Ascending aorta (tissue), 2 donors: ENCODE results near the gene CDY1B. TPM values are rescaled to one million over a fixed set of nuclear protein-coding genes. Genes with fewer than 3 reads are reported as not detected.
"Not testable (repeated sequence)": the region's sequence is repeated elsewhere in the genome, so short reads cannot be mapped to it uniquely, and the experiment has no call there.

Experiments used
- DNase-seq, 2 donors: peaks; one replicate each; pipeline ENCODE4 v3.0.0-alpha.2; 2019; ENCODE audit warnings: low spot score in 2 of 2
- H3K27ac ChIP-seq, 2 donors: fragments of 200-600 bp; sonication (generic); one replicate each; pipeline ENCODE4 v1.5.1; 2016 to 2017; ENCODE audit warnings: mild to moderate bottlenecking in 1 of 2
- H3K27me3 ChIP-seq: fragments of 200-600 bp; sonication (generic); one replicate; pipeline ENCODE4 v1.5.1; 2017
- H3K36me3 ChIP-seq, 2 donors: fragments of 200-600 bp; sonication (generic); one replicate each; pipeline ENCODE4 v1.5.1; 2016
- H3K4me1 ChIP-seq, 2 donors: fragments of 200-600 bp; sonication (generic); one replicate each; pipeline ENCODE4 v1.5.1; 2016 to 2017; ENCODE audit warnings: mild to moderate bottlenecking in 1 of 2
- H3K4me3 ChIP-seq, 2 donors: fragments of 200-600 bp; sonication (generic); one replicate each; pipeline ENCODE4 v1.5.1; 2016 to 2017; ENCODE audit warnings: mild to moderate bottlenecking in 1 of 2
- H3K9me3 ChIP-seq, 2 donors: fragments of 200-600 bp; sonication (generic); one replicate each; pipeline ENCODE4 v1.5.1; 2016
- intact Hi-C: fragments of 100-400 bp; cut with DNase I; formaldehyde crosslinking; loops from one replicate; pipeline ENCODE4 v1.15.1; 2023
- total RNA-seq: library from RNA; depleted of rRNA; stranded (reverse); fragments of >200 nt; gene quantifications from one replicate; pipeline ENCODE4 v1.1.0, GENCODE V29; 2016

CDY1B gene
- not detected for total RNA-seq

DNA sequence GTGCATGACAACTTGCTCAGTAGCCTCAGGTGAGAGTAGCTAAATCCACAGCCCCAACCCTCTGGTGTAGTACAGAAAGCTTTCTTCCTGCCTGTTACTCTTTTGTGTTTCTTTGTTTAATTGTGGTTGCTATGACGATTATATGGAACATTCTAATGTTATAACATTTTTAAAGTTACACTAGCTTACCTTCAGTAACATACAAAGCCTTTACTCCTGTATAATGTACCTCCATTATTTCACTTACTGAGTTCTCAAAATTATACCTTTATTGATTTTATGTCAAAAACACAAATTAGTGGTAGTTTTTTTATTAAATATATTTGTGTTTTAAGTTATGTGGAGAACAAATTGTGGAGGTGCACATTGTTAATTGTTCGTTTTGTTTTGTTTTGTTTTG, at the start of gene CDY1B:
TSS of gene CDY1B (minus strand) at position 101 of the 400 bp plus-strand sequence. CDS start 331 bp downstream, outside the sequence.
- H3K4me3 ChIP-seq, DNase-seq, H3K9me3 ChIP-seq, H3K27ac ChIP-seq, H3K4me1 ChIP-seq, H3K27me3 ChIP-seq, intact Hi-C loops, H3K36me3 ChIP-seq: not testable (repeated sequence)

- DNase-seq, H3K36me3 ChIP-seq, H3K27me3 ChIP-seq, H3K9me3 ChIP-seq, H3K4me3 ChIP-seq, intact Hi-C loops, H3K27ac ChIP-seq, H3K4me1 ChIP-seq: not testable (repeated sequence)
Observed at GRCh38 chrY:24049525-24049924, 1.7 kb upstream of the CDY1B start.

DNA sequence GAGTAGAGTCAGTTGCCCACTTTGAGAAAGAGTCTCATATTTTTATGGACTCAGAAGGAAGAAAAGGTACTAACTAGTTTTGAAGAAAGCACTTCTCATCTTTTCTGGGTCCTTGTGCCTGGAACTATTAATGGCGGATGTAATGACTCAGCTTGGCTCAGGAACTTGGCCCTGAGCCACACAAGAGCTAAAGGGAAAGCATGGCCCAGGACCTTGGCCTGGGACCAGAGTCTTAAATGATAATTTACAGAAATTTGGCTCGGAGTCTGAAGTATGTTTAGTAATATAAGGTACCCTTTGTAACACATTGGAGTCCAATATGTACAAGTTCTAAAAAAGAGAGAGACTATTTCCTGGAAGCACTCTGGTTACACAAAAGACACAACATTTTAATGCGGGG, 4.6 kb downstream of the CDY1B start:
- H3K4me3 ChIP-seq, H3K27ac ChIP-seq, DNase-seq, H3K9me3 ChIP-seq, H3K4me1 ChIP-seq, H3K27me3 ChIP-seq, intact Hi-C loops, H3K36me3 ChIP-seq: not testable (repeated sequence)

- H3K4me1 ChIP-seq, H3K27ac ChIP-seq, H3K36me3 ChIP-seq, H3K9me3 ChIP-seq, H3K4me3 ChIP-seq, DNase-seq, H3K27me3 ChIP-seq, intact Hi-C loops: not testable (repeated sequence)
Observed at GRCh38 chrY:24039008-24039718, 8.7 kb downstream of the CDY1B start.

- H3K9me3 ChIP-seq, H3K27ac ChIP-seq, H3K4me1 ChIP-seq, intact Hi-C loops, H3K4me3 ChIP-seq, H3K27me3 ChIP-seq, H3K36me3 ChIP-seq, DNase-seq: not testable (repeated sequence)
Observed at GRCh38 chrY:24026212-24027103, 21.4 kb downstream of the CDY1B start.
